ENCODE results near the gene SLCO2A1.

DNA sequence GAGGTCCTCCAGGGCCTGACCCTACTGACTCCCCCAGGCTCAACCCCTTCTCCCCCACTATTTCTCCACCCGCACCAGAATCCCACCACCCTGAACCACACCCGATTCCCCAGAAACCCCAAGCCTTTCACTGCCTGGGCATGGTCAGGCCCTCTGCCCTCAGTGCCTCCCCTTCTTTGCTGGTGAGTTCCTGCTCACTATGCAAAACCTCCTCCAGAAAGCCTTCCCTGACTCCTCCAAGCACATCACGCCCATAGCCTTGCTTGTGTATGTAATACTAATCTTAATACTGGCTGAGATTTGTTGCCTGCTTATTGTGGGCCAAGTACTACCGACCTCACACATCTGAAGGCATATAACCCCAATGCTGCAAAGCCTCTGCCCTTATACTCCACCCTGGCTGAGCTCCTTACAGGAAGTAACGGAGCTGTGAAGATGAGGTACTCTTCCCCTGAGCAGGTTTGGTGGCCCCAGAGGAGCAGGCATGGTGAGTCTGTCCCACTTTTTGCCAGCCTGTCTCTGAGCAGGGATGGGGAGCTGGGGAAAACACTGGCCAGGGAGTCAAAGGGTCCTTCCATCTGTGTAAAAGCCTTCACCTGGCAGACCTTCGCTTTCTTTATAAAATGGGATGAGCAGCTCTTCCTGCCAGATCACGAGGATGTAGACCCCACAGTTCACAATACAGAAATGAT is 143.5 kb downstream of the SLCO2A1 start:
- TF ChIP-seq EZH2 (IDR thresholded peaks at IDR 0.05; ENCODE audit: low read depth, unreplicated experiment) (no peak), POLR2AphosphoS5 (IDR thresholded peaks at IDR 0.05; ENCODE audit: low read depth) (no peak)
- TF ChIP-seq, protein P1, sequence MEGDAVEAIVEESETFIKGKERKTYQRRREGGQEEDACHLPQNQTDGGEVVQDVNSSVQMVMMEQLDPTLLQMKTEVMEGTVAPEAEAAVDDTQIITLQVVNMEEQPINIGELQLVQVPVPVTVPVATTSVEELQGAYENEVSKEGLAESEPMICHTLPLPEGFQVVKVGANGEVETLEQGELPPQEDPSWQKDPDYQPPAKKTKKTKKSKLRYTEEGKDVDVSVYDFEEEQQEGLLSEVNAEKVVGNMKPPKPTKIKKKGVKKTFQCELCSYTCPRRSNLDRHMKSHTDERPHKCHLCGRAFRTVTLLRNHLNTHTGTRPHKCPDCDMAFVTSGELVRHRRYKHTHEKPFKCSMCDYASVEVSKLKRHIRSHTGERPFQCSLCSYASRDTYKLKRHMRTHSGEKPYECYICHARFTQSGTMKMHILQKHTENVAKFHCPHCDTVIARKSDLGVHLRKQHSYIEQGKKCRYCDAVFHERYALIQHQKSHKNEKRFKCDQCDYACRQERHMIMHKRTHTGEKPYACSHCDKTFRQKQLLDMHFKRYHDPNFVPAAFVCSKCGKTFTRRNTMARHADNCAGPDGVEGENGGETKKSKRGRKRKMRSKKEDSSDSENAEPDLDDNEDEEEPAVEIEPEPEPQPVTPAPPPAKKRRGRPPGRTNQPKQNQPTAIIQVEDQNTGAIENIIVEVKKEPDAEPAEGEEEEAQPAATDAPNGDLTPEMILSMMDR (conservative IDR thresholded peaks at IDR 0.05; ENCODE audit: low read depth in 2 of 2), result no peak
- TF ChIP-seq, protein P2, sequence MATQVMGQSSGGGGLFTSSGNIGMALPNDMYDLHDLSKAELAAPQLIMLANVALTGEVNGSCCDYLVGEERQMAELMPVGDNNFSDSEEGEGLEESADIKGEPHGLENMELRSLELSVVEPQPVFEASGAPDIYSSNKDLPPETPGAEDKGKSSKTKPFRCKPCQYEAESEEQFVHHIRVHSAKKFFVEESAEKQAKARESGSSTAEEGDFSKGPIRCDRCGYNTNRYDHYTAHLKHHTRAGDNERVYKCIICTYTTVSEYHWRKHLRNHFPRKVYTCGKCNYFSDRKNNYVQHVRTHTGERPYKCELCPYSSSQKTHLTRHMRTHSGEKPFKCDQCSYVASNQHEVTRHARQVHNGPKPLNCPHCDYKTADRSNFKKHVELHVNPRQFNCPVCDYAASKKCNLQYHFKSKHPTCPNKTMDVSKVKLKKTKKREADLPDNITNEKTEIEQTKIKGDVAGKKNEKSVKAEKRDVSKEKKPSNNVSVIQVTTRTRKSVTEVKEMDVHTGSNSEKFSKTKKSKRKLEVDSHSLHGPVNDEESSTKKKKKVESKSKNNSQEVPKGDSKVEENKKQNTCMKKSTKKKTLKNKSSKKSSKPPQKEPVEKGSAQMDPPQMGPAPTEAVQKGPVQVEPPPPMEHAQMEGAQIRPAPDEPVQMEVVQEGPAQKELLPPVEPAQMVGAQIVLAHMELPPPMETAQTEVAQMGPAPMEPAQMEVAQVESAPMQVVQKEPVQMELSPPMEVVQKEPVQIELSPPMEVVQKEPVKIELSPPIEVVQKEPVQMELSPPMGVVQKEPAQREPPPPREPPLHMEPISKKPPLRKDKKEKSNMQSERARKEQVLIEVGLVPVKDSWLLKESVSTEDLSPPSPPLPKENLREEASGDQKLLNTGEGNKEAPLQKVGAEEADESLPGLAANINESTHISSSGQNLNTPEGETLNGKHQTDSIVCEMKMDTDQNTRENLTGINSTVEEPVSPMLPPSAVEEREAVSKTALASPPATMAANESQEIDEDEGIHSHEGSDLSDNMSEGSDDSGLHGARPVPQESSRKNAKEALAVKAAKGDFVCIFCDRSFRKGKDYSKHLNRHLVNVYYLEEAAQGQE (IDR thresholded peaks at IDR 0.05; ENCODE audit: unreplicated experiment), result no peak

Measured in GM23338 (cell line).